GM12801 (cell line): Measurements from ENCODE around the gene ATG7.

Source experiments
- CTCF ChIP-seq: IDR thresholded peaks from one replicate; pipeline ENCODE4 v1.5.1; 2011; ENCODE audit warnings: control low read depth; ENCODE audit not compliant: insufficient read length; ENCODE audit errors: extremely low read depth

The ATG7 gene

GRCh38 chr3:11384074-11384473 lies 111.9 kb downstream of the ATG7 start:
- no peak for TF ChIP-seq CTCF

GRCh38 chr3:11385326-11385725 lies 113.1 kb downstream of the ATG7 start:
- TF ChIP-seq CTCF, result no peak

GRCh38 chr3:11385891-11386290 lies 113.7 kb downstream of the ATG7 start:
- TF ChIP-seq CTCF, result no peak

- no peak for TF ChIP-seq CTCF
Observed at GRCh38 chr3:11386465-11387113, 114.4 kb downstream of the ATG7 start.

- TF ChIP-seq CTCF, result no peak
Observed at GRCh38 chr3:11389386-11390268, 117.4 kb downstream of the ATG7 start.

GRCh38 chr3:11390411-11391131 lies 118.4 kb downstream of the ATG7 start:
- no peak for TF ChIP-seq CTCF
